Osteoblast (primary cell): Measurements from ENCODE around the gene AKAP5. TPM values are rescaled to one million over a fixed set of nuclear protein-coding genes. Genes with fewer than 3 reads are reported as not detected.
"Not testable (repeated sequence)": the region's sequence is repeated elsewhere in the genome, so short reads cannot be mapped to it uniquely, and the experiment has no call there.

Experiments
- DNase-seq: peaks from one replicate; pipeline ENCODE4 v3.0.0; 2011; ENCODE audit warnings: low spot score, mixed read lengths; ENCODE audit not compliant: insufficient read length; ENCODE audit errors: missing footprints
- H2AFZ ChIP-seq: 2 replicates; pipeline ENCODE4 v1.6.0; 2011; ENCODE audit warnings: mild to moderate bottlenecking, low read length
- H3K27ac ChIP-seq: 2 replicates; pipeline ENCODE4 v1.5.1; 2011; ENCODE audit warnings: mild to moderate bottlenecking, low read depth, low read length, moderate library complexity
- H3K27me3 ChIP-seq: 2 replicates; pipeline ENCODE4 v1.6.0; 2012; ENCODE audit warnings: mild to moderate bottlenecking, control low read depth, inconsistent platforms, low read length, moderate library complexity; ENCODE audit not compliant: insufficient read depth
- H3K36me3 ChIP-seq: 2 replicates; pipeline ENCODE4 v1.5.1; 2011; ENCODE audit warnings: mild to moderate bottlenecking, low read length, control low read depth, moderate library complexity; ENCODE audit not compliant: insufficient read depth
- H3K4me1 ChIP-seq: 2 replicates; pipeline ENCODE4 v1.5.1; 2011; ENCODE audit warnings: mild to moderate bottlenecking, low read length, control low read depth, moderate library complexity; ENCODE audit not compliant: insufficient read depth
- H3K4me2 ChIP-seq: 2 replicates; pipeline ENCODE4 v1.6.0; 2011; ENCODE audit warnings: mild to moderate bottlenecking, low read length; ENCODE audit not compliant: insufficient read depth
- H3K4me3 ChIP-seq: fragments of 200-600 bp; sonication (generic); 3 replicates; pipeline ENCODE4 v1.5.1; 2012; ENCODE audit warnings: mild to moderate bottlenecking, low read length, inconsistent platforms; ENCODE audit not compliant: insufficient read depth
- H3K79me2 ChIP-seq: 2 replicates; pipeline ENCODE4 v1.6.0; 2012; ENCODE audit warnings: mild to moderate bottlenecking, low read length, control low read depth, inconsistent platforms; ENCODE audit not compliant: insufficient read depth
- H3K9me3 ChIP-seq: 2 replicates; pipeline ENCODE4 v1.5.1; 2011; ENCODE audit warnings: low read depth, low read length, control low read depth
- H4K20me1 ChIP-seq: 2 replicates; pipeline ENCODE4 v1.6.0; 2012; ENCODE audit warnings: mild to moderate bottlenecking, low read length, control low read depth; ENCODE audit not compliant: insufficient read depth
- CTCF ChIP-seq: IDR thresholded peaks from 2 replicates; pipeline ENCODE4 v1.5.1; 2011; ENCODE audit warnings: mild to moderate bottlenecking, low read depth, low read length, moderate library complexity; ENCODE audit errors: extremely low read depth
- total RNA-seq: library from RNA; depleted of rRNA; stranded (reverse); fragments of >200 nt; gene quantifications from 2 replicates; pipeline ENCODE4 v1.2.3, GENCODE V29; 2012

Gene AKAP5
- total RNA-seq, 1 donor, result 1.1 TPM

- Histone ChIP-seq H3K27ac (no peak overlapping the region), H3K79me2 (peaks cover 96% of the 10 kb centered on the region), H3K27me3 (no peaks in the 10 kb centered on the region), H3K36me3 (peaks cover 7% of the 10 kb centered on the region), H3K4me1 (peaks cover 17% of the 10 kb centered on the region), H2AFZ (no peak overlapping the region), H3K4me3 (no peak overlapping the region), H4K20me1 (peaks cover 85% of the 10 kb centered on the region), H3K9me3 (no peaks in the 10 kb centered on the region), H3K4me2 (no peak overlapping the region)
- DNase-seq, result no peak
- TF ChIP-seq CTCF, result no peak
Observed at GRCh38 chr14:64513271-64513670, 48.0 kb downstream of the AKAP5 start.

- H3K4me2 ChIP-seq, result no peak overlapping the region
- H3K27me3 ChIP-seq, result no peaks in the 10 kb centered on the region
- no peak overlapping the region for H3K4me3 ChIP-seq
- peaks cover 7% of the 10 kb centered on the region for H3K36me3 ChIP-seq
- no peak for DNase-seq
- H3K79me2 ChIP-seq, result peaks cover 97% of the 10 kb centered on the region
- no peak for TF ChIP-seq CTCF
- H3K27ac ChIP-seq, result no peak overlapping the region
- no peaks in the 10 kb centered on the region for H3K9me3 ChIP-seq
- H2AFZ ChIP-seq, result no peak overlapping the region
- H4K20me1 ChIP-seq, result peaks cover 81% of the 10 kb centered on the region
- H3K4me1 ChIP-seq, result peaks cover 13% of the 10 kb centered on the region
Observed at GRCh38 chr14:64515053-64515452, 49.8 kb downstream of the AKAP5 start.

GRCh38 chr14:64516969-64517368, 51.7 kb downstream of the AKAP5 start:
- H3K9me3 ChIP-seq, result no peaks in the 10 kb centered on the region
- DNase-seq, result no peak
- H4K20me1 ChIP-seq, result peaks cover 80% of the 10 kb centered on the region
- no peak for TF ChIP-seq CTCF
- no peak overlapping the region for H3K27ac ChIP-seq
- peaks cover 7% of the 10 kb centered on the region for H3K36me3 ChIP-seq
- no peak overlapping the region for H3K4me3 ChIP-seq
- H3K27me3 ChIP-seq, result no peaks in the 10 kb centered on the region
- H3K79me2 ChIP-seq, result peaks cover 97% of the 10 kb centered on the region
- H3K4me1 ChIP-seq, result peaks cover 9% of the 10 kb centered on the region
- no peak overlapping the region for H3K4me2 ChIP-seq
- H2AFZ ChIP-seq, result no peak overlapping the region

- H3K27me3 ChIP-seq, H3K9me3 ChIP-seq, H3K4me2 ChIP-seq, H3K27ac ChIP-seq, H3K4me3 ChIP-seq, H2AFZ ChIP-seq, DNase-seq, H3K4me1 ChIP-seq: not testable (repeated sequence)
- Histone ChIP-seq H4K20me1 (peaks cover 80% of the 10 kb centered on the region), H3K36me3 (peaks cover 14% of the 10 kb centered on the region), H3K79me2 (peaks cover 97% of the 10 kb centered on the region)
Observed at GRCh38 chr14:64517667-64518066, 52.4 kb downstream of the AKAP5 start.
